ENCODE measurements around the gene ZCCHC10.
"Not testable (repeated sequence)": the region's sequence is repeated elsewhere in the genome, so short reads cannot be mapped to it uniquely, and the experiment has no call there.

ZCCHC10 gene

DNA sequence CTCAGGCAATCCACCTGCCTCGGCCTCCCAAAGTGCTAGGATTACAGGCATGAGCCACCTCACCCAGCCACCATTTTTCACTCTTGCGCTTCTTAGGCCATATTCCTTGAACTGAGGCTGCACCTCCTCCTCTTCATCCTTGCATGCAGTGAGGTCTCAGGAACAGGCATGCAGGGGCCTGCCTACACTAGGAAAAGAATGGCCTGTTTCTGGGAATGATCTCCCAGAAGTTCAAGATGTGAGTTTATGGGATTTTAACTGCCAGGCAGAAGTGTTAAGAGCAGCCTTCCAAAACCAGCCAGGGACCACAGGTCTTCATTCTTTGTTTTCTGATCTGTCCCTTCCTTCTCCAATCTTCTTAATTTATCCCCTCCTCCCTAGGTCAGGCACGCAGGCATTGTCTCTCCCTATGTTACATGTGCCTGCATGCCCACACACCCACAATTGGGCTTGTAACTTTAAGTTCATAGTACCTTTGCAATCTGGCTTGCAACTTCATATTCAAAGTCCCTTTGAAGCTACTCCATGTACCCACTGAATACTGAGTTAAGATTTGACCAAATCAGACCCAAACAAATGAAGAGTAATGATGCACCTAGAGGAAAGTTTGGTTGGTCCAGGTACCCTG lies 14.9 kb upstream of the ZCCHC10 start:
- DNase-seq, result no peak

DNA sequence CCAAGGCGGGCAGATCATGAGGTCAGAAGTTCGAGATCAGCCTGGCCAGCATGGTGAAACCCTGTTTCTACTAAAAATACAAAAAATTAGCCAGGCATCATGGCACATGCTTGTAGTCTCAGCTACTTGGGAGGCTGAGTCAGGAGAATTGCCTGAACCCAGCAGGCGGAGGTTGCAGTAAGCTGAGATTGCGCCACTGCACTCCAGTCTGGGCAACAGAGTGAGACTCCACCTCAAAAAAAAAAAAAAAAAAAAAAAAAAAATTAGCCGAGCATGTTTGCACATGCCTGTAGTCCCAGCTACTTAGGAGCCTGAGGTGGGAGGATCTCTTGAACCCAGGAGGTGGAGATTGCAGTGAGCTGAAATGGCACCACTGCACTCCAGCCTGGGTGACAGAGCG lies 10.3 kb upstream of the ZCCHC10 start:
- not testable (repeated sequence) for DNase-seq

DNA sequence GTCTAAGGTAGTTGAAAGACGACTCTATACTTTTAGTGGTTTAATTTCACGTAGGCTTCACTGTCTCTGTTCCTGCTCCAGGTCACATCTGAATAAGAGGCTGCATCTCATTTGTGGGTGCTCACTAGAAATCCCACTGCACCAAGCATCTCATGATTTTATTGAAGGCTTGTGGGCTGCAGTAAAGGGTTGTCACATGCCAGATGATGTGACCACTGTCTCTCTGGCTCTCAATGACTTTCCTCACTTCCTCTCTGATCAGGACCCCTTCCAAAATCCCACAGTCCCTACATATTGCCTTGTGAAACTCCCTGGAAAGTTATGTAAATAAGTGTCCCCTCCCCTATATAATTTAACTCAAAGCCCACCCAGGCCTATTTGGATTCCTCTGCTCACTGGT lies 8.9 kb upstream of the ZCCHC10 start:
- DNase-seq, result no peak

- no peak for DNase-seq
Observed at GRCh38 chr5:133034064-133034463, 7.7 kb upstream of the ZCCHC10 start.

- no peak for DNase-seq
Observed at GRCh38 chr5:133032852-133033742, 6.7 kb upstream of the ZCCHC10 start.

DNA sequence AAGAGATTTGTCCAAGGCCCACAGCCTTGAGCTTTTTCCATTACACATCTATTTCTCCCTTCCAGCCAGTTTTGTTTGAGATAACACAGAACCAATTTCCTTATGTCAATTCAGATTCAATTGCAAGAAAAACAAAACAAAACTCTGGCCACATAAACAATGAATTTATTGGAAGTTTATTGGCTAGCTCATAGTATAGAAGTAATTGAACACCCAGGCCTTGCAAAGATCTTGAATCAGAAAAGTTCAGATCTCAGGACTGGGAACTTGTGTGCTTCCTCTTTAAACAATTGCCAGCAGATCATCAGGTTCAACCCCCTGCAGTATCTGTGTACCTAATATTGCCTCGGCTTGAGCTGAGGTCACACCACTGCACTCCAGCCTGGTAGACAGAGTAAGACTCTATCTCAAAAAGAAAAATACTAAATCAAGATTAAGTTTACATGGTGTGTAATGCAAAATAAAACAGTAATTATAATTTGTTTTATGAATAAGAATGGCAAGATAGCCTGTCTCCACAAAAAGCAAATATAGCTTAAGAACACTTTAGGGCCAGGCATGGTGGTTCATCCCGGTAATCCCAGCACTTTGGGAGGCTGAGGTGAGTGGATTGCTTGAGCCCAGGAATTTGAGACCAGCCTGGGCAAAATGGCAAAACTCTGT lies 4.1 kb upstream of the ZCCHC10 start:
- DNase-seq, result no peak

- DNase-seq, result no peak
Observed at GRCh38 chr5:133029416-133029815, 3.1 kb upstream of the ZCCHC10 start.

- DNase-seq, result no peak
Observed at GRCh38 chr5:133026664-133027153, 360 bp upstream of the ZCCHC10 start.

- DNase-seq, result not testable (repeated sequence)
Observed at GRCh38 chr5:133019471-133019870, 6.9 kb downstream of the ZCCHC10 start.

DNA sequence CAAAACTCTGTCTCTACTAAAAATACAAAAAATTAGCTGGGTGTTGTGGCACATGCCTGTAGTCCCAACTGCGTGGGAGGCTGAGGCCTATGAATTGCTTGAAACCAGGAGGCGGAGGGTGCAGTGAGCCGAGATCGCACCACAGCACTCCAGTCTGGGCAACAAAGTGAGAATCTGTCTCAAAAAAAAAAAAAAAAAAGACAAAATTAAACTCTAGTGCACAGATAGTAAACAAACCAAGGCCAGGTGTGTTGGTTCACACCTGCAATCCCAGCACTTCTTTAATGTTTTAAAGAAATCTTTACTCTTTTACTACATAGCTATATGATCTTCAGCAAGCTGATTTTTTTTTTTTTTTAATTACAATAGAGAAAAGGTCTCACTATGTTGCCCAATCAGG lies 8.4 kb downstream of the ZCCHC10 start:
- peak; percentile 6 for DNase-seq

GRCh38 chr5:133015466-133015865 lies 10.9 kb downstream of the ZCCHC10 start:
- DNase-seq, result no peak

DNA sequence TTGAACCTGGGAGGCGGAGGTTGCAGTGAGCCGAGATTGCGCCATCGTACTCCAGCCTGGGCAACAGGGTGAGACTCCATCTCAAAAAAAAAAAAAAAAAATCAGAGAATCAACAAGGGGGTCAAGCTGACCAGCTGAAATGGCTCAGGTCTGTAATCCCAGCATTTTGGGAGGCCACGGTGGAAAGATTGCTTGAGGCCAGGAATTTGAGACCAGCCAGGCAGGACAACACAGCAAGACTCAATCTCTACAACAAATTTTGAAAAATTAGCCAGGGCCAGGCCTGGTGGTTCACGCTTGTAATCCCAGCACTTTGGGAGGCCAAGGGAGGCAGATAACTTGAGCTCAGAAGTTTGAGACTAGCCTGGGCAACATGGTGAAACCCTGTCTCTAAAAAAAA lies 17.9 kb downstream of the ZCCHC10 start:
- DNase-seq, result not testable (repeated sequence)

- no peak for DNase-seq
Observed at GRCh38 chr5:133006653-133007052, 19.7 kb downstream of the ZCCHC10 start.

DNA sequence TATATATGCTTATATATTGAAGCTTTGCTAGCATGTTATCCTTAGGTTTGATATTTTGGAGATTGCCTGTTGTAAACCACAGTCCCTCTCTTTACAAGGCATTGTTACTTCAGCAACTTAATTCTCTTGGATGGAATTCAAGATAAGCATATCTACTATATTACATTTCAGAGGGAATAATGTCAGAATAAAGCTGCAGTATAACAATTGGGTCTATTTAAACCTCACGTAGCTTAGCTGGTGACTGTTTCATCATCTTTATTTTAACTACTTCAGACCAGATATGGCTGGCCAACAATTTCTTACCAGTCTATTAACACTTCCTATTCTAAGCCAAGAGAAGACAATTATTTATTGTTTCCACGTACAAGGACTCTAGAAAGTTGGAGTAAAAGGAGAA lies 27.1 kb downstream of the ZCCHC10 start:
- DNase-seq, result no peak

GRCh38 chr5:132998556-132998955 lies 27.8 kb downstream of the ZCCHC10 start:
- no peak for DNase-seq

GRCh38 chr5:132996307-132996706 lies 30.0 kb downstream of the ZCCHC10 start:
- DNase-seq, result no peak

DNA sequence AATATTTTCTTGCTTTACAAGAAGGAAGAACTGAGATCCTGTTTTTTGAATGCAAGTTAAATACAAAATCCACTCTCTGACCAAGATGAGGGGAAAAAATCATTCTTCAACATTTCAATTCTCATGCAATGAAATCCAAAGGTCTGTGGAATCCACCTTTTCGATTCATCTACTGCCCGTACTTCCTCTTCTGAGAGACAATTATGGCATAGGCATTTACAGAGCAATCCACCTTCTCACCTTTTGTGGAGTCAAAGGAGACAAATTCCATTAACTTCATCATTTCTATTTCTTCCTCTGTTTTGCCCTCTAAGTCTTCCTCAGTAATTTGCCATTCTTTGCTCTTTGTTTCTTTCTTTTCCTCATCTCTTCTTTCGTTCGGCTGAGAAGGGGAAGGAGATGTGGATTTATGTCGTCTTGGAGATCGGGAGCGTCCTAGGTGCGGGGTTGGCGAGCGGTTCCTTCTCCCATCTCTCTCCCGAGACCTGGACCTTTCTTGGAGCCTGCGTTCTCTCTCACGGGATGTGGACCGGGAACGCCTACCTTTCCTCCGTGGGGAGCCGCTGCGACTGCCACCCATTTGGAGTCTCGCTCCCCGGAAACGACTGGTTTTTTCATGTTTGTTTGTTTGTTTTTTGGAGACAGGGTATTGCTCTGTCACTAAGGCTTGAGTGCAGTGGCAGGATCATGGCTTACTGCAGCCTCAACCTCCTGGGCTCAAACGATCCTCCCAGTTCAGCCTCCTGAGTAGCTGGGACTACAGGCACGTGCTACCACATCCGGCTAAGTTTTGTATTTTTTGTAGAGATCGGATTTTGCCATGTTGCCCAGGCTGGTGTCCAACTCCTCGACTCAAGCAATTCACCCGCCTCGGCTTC lies 38.6 kb downstream of the ZCCHC10 start:
- no peak for DNase-seq

DNA sequence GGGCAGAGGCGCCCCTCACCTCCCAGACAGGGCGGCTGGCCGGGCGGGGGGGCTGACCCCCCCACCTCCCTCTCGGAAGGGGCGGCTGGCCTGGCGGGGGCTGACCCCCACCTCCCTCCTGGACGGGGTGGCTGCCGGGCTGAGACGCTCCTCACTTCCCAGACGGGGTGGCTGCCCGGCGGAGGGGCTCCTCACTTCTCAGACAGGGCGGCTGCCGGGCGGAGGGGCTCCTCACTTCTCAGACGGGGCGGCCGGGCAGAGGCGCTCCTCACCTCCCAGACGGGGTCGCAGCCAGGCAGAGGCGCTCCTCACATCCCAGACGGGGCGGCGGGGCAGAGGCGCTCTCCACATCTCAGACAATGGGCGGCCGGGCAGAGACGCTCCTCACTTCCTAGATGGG lies 43.4 kb downstream of the ZCCHC10 start:
- DNase-seq, result not testable (repeated sequence)

- no peak for DNase-seq
Observed at GRCh38 chr5:132981288-132981687, 45.1 kb downstream of the ZCCHC10 start.

DNA sequence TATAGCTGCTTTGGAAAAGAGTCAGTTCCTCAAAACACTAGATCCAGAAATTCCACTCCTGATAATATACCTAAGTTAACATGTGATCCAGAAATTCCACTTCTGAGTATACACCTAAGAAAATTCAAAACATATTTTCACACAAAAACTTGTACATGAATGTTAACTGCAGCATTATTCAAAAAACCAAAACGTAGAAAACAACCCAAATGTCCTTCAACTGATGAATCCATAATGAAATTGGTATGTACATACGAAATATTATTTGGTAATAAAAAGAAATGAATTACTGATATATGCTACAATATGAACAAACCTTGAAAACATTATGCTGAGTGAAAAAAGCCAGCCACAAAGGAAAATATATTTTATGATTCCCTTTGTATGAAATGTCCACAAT lies 46.4 kb downstream of the ZCCHC10 start:
- DNase-seq, result no peak

DNA sequence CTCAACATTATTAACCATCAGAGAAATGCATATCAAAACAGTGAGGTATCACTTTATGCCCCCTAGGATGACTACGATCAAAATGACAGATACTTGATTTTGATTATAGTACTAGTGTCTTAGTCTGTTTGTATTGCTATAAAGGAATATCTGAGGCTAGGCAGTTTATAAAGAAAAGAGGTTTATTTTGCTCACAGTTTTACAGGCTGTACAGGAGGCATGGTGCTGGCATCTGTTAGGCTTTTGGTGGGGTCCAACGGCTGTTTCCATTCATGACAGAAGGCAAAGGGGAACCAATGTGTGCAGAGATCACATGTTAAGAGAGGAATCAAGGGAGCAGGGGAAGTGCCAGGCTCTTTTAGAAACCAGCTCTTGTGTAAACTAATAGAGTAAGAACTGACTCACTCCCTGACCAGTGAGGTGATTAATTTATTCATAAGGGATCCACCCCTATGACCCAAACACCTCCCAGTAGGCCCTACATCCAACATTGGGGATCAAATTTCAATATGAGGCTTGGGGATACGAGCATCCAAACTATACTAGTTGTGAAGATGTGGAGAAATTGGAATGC lies 46.9 kb downstream of the ZCCHC10 start:
- no peak for DNase-seq

DNA sequence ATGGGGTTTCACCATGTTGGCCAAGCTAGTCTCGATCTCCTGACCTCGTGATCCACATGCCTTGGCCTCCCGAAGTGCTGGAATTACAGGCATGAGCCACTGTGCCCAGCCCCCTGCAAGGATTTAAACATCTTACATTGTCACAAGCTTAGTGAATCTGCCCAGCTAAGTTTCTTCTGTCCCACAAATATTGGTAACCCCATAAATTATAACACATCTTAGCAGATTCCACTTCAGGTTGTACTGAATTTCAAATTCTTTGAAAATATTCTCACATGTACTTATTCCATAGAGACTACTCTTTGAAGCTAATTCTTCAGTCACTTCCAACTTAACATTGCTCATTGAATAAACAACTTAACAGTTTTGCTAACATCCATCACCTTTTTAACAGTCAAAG lies 49.5 kb downstream of the ZCCHC10 start:
- DNase-seq, result no peak
